ENCODE results near the gene PDLIM7. TPM values are rescaled to one million over a fixed set of nuclear protein-coding genes. Genes with fewer than 3 reads are reported as not detected.

Gene PDLIM7
- total RNA-seq, 1 donor from 2014 or later: 6.5 TPM

DNA sequence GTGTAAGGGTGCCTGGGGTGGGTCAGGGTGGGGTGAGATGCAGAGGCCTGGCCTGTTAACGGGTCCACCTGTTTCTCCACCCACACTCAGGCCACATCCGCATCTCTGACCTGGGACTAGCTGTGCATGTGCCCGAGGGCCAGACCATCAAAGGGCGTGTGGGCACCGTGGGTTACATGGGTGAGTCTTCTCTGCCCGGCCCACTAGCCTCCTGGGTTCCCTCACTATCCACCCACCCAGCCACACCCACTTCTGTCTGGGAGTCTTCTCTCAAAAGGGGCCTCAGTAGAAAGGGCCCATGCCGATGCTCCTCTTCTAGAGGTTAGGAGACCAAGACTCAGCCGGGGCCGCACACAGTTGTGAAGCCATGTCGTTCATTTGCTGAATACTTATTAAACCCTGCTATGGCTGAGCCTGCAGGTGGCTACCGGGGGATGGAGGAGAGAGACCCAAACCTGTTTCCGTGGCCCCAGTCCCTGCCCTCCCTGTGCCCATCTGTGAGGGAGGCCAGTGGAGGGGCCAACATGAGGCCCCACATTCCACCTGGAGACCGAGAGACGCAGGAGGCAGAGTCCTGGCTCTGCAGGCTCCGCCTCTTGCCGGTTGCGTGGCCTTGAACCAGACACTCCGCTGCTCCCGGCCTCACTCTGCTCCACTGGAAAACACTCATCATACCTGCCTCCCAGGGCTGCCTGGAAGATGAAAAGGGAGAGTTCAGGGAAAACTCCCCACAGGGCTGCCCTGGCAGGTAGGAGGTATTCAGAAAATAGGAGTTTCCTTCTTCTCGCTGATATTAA lies 62.3 kb downstream of the PDLIM7 start:
- no peak for FAIRE-seq
- DNase-seq (ENCODE audit: low spot score in 2 of 2): no peak

DNA sequence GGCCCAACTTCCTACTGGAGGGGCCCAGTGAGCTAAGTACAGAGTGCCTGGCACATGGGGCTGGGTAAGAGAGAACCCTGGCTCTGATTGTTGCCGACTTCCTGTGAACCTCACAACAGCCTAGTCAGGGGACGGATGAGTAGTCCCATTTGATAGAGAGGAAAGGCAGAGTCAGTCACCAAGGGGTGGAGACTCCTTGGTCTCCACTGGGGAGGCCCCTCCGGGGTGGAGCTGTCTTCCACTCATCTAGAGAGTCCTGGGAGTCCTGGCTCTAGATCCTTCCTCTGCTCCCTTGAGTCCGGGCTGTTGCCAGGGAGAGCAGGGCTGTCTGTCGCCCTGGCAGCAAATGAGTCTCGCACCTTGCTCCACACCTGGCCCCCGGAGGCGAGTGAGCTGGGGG lies 63.0 kb downstream of the PDLIM7 start:
- FAIRE-seq: no peak
- no peak for DNase-seq (ENCODE audit: low spot score in 2 of 2)

DNA sequence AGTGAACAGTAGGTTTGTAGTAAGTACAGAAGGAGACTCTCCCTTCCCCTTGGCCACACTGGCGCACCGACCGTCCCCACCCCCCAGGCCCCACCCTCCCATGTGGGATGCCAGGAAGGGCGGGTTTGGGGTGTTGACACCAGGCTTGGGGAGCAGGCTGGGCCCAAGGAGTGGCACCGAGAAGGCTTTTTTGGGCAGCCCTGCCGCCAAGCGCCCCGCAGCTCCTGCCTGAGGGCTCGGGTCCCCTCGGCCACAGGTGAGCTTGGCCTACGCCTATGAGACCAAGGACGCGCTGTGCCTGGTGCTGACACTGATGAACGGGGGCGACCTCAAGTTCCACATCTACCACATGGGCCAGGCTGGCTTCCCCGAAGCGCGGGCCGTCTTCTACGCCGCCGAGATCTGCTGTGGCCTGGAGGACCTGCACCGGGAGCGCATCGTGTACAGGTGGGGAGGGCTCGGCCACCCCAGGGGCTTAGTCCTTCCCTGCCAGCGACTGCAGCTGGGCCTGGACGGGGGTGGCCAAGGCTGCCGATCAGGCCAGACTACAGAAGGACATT lies 63.7 kb downstream of the PDLIM7 start:
- DNase-seq (ENCODE audit: low spot score in 2 of 2): no peak
- no peak for FAIRE-seq

Other genes starting within 250 kb of the PDLIM7 start
- 14.3 TPM for gene RAB24, start 193.9 kb downstream of the PDLIM7 start, total RNA-seq
- 42.4 TPM for gene PRELID1, start 193.8 kb downstream of the PDLIM7 start, total RNA-seq
- 3.7 TPM for gene MXD3, start 185.7 kb downstream of the PDLIM7 start, total RNA-seq
- gene LMAN2, start 145.9 kb downstream of the PDLIM7 start, total RNA-seq: 88.9 TPM
- gene RGS14, start 139.7 kb downstream of the PDLIM7 start, total RNA-seq: 7.7 TPM
- not detected for gene SLC34A1, start 113.2 kb downstream of the PDLIM7 start, total RNA-seq
- gene PFN3, start 96.9 kb downstream of the PDLIM7 start, total RNA-seq: 0.82 TPM
- gene F12, start 88.0 kb downstream of the PDLIM7 start, total RNA-seq: 2.4 TPM
- gene GRK6, start 70.9 kb downstream of the PDLIM7 start, total RNA-seq: 25.7 TPM
- gene PRR7, start 50.8 kb downstream of the PDLIM7 start, total RNA-seq: 12.2 TPM
- gene DBN1, start 24.0 kb downstream of the PDLIM7 start, total RNA-seq: 187 TPM
- gene DOK3, start 12.2 kb upstream of the PDLIM7 start, total RNA-seq: 3.3 TPM
- 77.0 TPM for gene DDX41, start 19.4 kb upstream of the PDLIM7 start, total RNA-seq
- 26.1 TPM for gene FAM193B, start 57.0 kb upstream of the PDLIM7 start, total RNA-seq
- gene TMED9, start 94.6 kb upstream of the PDLIM7 start, total RNA-seq: 28.1 TPM
- gene B4GALT7, start 102.5 kb upstream of the PDLIM7 start, total RNA-seq: 13.5 TPM

All from frontal cortex (tissue), 4 donors.